Measurements from ENCODE around the gene KRT32.

GRCh38 chr17:41411072-41411840 lies 55.9 kb downstream of the KRT32 start:
- TF ChIP-seq CTCF (IDR thresholded peaks at IDR 0.05) (no peak), POLR2A (IDR thresholded peaks at IDR 0.05) (no peak)
